HG03575 (cell line): ENCODE results near the gene SMARCC2.
"Not testable (repeated sequence)": the region's sequence is repeated elsewhere in the genome, so short reads cannot be mapped to it uniquely, and the experiment has no call there.

Experiments used
- ATAC-seq: cut with Tn5 transposase; IDR thresholded peaks from one replicate; pipeline ENCODE4 v1.9.1; 2021; ENCODE audit not compliant: unreplicated experiment, insufficient number of reproducible peaks, low FRiP score; ENCODE audit errors: extremely low read depth

The SMARCC2 gene

DNA sequence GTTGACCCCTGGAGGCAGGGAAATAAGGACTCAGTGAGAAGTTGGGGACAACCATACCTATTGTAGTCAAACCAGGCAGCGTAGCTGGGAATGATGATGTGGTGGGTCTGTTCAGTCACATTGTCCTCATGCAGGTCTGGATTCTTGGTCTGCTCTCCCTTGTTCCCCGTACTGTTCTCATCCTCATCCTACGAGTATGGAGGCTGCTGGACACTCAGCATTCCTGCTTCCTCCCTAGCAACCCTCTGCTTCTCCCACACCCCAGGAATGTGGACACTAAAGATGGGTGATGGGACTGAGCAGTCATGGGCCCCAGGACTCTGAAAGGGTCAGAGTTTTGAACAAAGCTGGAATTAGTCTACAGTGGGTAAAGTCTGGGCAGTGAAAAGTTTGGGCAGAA lies 10.9 kb downstream of the SMARCC2 start:
- no peak for ATAC-seq

DNA sequence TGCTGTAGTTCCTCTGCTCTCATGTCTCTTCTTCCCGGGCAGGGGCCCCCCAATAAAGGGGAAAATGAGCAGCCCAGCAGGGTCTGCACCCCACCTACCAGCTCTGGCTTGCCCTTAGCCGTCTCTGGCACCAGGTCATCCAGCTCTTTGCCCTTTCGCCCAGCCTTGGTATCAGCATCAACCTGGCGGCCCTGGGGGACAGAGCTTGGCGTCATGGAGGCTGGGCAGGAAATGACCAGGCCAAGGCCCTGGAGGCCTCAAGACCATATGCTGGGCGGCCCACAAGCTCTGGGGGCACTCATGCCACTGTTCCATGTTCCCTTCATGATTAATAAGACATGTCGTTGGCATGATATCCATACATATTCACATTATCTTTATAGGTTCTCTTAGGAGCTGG lies 16.4 kb downstream of the SMARCC2 start:
- ATAC-seq = no peak

- ATAC-seq = no peak
These were observed 20.0 kb downstream of the SMARCC2 start for GRCh38 chr12:56169229-56169759.

- ATAC-seq = no peak
These were observed 23.9 kb downstream of the SMARCC2 start for GRCh38 chr12:56165369-56165768.

DNA sequence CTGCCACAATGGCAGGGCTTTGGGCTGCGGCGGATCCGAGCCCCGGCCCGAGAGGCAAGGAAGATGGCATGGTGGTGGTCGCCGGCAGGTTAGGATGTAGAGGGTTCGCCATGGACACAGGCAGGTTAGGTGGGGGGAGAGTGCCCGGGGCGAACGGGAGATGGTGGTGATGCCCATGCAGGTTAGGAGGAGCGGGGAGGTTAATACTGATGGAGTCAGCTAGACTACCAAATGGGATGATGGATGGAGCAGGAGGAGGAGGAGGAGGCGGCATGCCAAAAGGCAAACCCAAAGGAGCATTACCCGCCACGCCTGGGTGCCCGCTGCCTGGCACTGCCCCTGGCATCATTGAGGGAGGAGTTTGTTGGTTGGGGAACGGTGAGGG lies 24.9 kb downstream of the SMARCC2 start:
- no peak for ATAC-seq

DNA sequence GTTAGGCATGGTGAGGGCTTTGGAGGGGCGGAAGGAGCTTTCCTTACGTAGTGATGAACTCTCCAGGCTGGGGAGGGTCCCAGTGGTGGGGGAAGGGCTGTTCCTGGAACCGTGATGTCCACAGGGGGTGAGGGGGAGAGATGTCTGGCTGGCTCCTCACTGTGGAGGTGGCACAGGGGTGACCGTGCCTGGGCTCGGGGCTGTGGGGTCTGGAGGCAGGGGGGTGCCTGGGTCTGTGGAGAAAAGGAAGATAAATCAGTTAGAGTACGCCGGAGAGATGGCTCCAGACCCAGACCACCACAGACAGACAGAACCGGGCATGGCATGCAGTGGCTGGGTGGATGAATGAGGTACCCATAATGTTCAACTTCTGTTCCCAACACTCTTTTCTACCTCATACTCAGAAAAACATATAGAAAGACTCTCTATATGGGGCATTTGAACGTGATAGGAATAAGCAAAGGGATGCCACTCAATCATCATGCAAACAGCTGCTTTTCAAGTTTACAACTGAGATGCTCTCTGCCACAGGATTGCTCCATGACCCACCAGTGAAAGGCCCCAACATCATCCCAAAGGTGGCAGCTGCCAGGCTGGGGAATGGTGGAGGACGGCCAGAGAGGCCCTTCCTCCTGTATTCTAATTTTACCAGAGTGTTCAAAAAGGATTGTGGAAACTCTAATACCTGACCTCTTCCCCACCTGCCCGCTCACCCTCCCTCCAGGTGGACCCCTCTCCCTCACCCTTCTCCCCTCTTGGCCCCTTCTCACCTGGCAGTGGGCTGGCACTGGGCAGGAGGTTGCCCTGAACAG lies 25.5 kb downstream of the SMARCC2 start:
- no peak for ATAC-seq

DNA sequence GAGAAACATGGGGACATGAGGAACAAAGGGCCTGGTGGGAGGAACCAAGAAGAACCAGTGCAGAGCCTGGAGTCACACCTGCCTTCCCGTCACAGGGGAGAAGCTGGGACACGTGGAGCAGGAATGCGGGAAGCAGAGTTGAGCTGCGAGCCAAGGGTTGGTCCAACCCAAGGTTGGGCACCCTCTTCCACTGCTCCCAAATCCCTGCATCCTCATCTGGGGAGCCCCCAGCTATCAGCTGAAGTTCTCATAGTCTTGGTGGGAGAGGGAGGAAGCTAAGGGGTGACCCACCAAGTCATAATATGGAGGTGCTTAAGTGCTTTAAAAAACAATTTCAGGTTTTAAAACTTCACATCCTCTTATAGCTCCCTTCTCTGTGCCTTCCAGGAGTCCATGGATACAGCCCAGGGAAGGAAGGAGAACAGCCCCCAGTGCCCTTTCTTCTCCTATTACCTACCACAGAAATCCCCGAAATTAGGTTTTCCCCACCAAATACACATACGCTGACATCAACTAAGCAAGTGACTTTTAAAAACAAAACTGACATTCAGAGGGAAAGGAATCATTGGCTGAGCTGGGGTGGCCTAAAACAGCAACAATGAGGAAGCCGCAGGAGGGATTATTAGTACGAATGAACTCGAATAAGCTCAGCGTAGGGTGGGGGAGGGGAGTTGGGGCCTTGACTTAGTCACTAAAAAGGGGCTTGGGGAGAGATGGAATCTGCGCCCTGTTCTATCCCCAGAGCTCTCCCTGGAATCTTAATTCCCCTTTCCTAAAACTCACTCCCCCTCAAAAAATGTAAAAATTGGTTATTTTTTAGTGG lies 26.6 kb downstream of the SMARCC2 start:
- no peak for ATAC-seq

- ATAC-seq = no peak
These were observed 27.5 kb downstream of the SMARCC2 start for GRCh38 chr12:56161690-56162351.

DNA sequence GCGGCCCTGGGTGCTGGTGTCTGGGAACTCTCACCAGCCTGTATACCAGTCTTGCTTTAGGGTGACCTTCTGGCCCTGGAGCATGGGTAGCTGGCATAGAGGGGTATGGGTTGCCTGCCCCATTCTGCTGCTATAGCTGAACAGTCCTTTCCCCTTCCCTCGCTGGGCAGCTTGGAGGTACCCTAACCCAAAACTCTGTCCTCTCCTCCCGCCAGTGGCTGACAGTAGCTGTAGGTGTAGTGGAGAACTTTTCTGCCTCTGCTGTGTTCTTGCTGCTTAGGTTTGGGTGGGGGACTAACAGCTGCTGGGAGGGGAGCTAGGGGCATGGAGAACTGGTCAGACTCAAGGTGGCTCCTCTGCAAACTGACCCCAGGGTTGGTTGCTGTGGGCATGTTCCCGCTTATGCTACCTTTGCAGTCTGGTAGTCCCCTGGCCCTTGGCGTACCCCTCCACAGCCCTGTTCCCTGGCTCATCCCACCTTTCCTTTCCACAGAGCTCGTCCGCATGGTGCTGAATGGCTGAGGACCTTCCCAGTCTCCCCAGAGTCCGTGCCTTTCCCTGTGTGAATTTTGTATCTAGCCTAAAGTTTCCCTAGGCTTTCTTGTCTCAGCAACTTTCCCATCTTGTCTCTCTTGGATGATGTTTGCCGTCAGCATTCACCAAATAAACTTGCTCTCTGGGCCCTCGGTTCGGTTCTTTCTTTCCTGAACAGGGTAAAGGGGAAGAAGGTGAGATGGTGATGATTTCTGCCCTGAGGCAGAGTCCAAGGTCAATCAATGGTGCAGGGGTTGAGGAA lies 28.2 kb downstream of the SMARCC2 start:
- ATAC-seq = no peak

DNA sequence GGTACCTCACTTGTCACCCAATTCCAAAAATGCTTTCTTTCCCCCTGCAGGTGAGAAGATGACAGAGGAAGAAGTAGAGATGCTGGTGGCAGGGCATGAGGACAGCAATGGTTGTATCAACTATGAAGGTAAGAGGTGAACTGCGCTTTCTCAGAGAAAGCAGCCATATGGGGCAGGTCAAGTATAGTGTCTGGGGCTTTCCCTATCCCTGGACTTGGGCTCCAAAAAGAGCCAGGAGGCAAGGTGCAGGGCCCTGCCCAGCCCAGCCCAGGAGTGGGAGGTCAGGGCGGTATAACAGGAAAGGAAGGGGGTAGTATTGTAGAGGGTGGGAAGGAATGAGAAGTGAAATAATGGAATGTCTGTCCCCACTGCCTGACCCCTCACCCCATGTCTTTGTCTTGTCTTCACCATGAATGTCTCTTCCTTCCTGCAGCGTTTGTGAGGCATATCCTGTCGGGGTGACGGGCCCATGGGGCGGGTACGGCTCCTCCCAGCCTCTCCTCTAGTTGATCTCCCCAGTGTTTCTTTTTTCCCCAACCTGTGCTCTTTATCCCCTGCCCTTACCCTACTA lies 29.0 kb downstream of the SMARCC2 start:
- no peak for ATAC-seq

GRCh38 chr12:56159482-56160192 lies 29.6 kb downstream of the SMARCC2 start:
- ATAC-seq = no peak

GRCh38 chr12:56158926-56159461 lies 30.3 kb downstream of the SMARCC2 start:
- no peak for ATAC-seq

DNA sequence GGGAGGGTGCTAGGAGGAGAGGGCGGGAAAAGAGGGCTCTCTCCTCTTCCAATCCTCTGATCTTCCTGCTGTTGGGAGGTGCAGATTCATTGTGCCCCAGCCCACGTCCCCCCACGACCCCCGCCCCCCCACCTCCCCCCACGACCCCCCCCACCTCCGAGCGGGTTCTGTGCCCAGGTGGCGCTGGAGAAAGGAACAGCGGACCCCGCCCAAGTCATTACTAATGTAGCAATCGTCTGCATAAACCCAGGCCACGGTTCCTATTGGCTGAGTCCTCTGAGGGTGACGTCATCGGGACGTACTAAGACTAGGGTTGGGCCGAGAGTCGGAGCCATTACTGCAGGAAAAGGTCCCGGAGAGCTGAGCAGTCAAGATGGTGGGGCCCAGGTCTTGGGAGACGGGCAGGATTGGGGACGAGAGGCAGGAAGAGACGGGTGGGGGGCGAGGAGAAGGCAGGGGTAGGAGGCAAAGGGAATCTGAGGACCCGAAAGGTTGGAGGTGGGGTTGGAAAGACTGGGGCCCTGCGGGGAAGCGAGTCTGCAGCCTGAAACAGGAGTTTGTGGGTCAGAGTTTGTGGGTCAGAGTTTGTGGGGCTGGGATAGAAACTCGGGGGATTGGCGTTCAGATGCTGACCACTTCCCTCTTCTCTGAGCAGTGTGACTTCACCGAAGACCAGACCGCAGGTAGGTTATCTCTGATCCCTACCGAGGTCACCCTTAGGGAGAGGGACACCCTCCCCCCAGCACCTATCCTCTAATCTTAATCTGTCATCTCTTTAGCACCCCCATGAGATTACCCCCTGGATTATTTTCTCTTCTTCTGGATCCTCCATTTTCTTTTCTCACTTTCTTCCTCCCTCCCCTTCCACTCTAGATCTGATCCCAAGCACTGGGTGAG lies 31.0 kb downstream of the SMARCC2 start, which contains the start of gene MYL6:
Gene MYL6, plus strand, starts transcription at position 331 of the 897 bp plus-strand sequence. Its CDS starts 43 bp downstream, at position 374.
- peak; percentile 52 for ATAC-seq

GRCh38 chr12:56157201-56158028 lies 31.9 kb downstream of the SMARCC2 start:
- no peak for ATAC-seq

- not testable (repeated sequence) for ATAC-seq
These were observed 32.7 kb downstream of the SMARCC2 start for GRCh38 chr12:56156464-56157200.
